GM18861 (cell line): ENCODE results near the gene DNAH10.

ENCODE experiments used
- ATAC-seq: cut with Tn5 transposase; IDR thresholded peaks from one replicate; pipeline ENCODE4 v1.9.1; 2021; ENCODE audit not compliant: unreplicated experiment

The DNAH10 gene

GRCh38 chr12:123929946-123930583, 168.0 kb downstream of the DNAH10 start:
- no peak for ATAC-seq

- ATAC-seq: no peak
Measured at GRCh38 chr12:123931686-123932321, 169.7 kb downstream of the DNAH10 start.

- ATAC-seq: no peak
Measured at GRCh38 chr12:123933214-123933613, 171.1 kb downstream of the DNAH10 start.

GRCh38 chr12:123934016-123934620, 172.0 kb downstream of the DNAH10 start:
- ATAC-seq: no peak

GRCh38 chr12:123934829-123935228, 172.7 kb downstream of the DNAH10 start:
- no peak for ATAC-seq

GRCh38 chr12:123935956-123936355, 173.9 kb downstream of the DNAH10 start:
- no peak for ATAC-seq

GRCh38 chr12:123936471-123936870, 174.4 kb downstream of the DNAH10 start:
- no peak for ATAC-seq

GRCh38 chr12:123936956-123937706, 175.0 kb downstream of the DNAH10 start:
- ATAC-seq: no peak

GRCh38 chr12:123937707-123938591, 175.8 kb downstream of the DNAH10 start:
- no peak for ATAC-seq

GRCh38 chr12:123938679-123939480, 176.8 kb downstream of the DNAH10 start:
- no peak for ATAC-seq

- no peak for ATAC-seq
Measured at GRCh38 chr12:123939716-123940626, 177.9 kb downstream of the DNAH10 start.

- ATAC-seq: no peak
Measured at GRCh38 chr12:123940627-123940966, 178.5 kb downstream of the DNAH10 start.

- ATAC-seq: no peak
Measured at GRCh38 chr12:123941000-123941399, 178.9 kb downstream of the DNAH10 start.

GRCh38 chr12:123941624-123942237, 179.6 kb downstream of the DNAH10 start:
- ATAC-seq: no peak

GRCh38 chr12:123942238-123942653, 180.1 kb downstream of the DNAH10 start:
- ATAC-seq: no peak

- ATAC-seq: no peak
Measured at GRCh38 chr12:123942911-123943648, 181.0 kb downstream of the DNAH10 start.

- no peak for ATAC-seq
Measured at GRCh38 chr12:123943816-123944215, 181.7 kb downstream of the DNAH10 start.

GRCh38 chr12:123944696-123945095, 182.6 kb downstream of the DNAH10 start:
- no peak for ATAC-seq
